Measurements from ENCODE around the gene SCARF2. TPM values are rescaled to one million over a fixed set of nuclear protein-coding genes. Genes with fewer than 3 reads are reported as not detected.

Gene SCARF2
- polyA plus RNA-seq, 2 of the 4 experiments (the other 2 are of a cell fraction): 0.35 to 0.66 TPM

DNA sequence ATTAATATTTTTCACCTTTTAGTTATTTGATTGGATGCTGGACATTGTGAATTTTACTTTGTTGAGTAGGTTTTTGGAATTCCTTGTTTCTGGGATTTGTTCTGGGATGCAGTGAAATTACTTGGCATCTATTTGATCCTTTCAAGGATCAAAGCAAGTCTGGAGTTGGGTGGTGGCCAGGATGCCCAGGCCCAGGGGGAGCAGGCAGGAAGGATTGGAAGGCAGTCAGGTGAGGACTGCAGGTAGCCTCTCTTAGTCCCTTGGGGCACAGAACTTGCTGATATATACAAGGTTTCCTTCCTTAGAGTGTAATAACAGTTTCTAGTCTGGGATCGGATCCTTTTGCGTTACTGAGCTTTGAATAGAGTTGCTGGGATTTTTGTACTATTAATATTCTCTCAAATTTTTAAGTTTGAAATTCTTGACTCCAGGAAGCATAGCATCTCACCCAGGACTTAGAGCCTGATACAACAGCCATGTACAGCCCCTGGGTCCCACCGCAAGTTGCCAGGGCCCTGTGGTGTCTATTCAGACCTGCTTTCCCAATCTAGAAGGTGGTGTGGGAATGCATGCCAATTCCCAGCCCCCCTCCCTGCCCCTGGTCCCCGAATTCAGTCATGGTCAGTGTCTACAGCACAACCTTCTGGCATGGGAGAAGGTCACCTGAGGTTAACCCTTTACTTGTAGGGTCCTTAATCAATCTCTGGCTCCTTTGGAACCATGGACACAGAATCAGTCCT lies 37.6 kb downstream of the SCARF2 start:
- Histone ChIP-seq H3K4me3 (no peak overlapping the region), H3K4me1 (peaks cover 4% of the 10 kb centered on the region; the same call in 2 of the 3 replicates), H3K4me2 (no peak overlapping the region), H3K27ac (no peak overlapping the region), H3K9me3 (no peaks in the 10 kb centered on the region)
- POLR2A ChIA-PET: no interaction called here
- TF ChIP-seq TP53 (CRISPR knock-in tag; IDR thresholded peaks at IDR 0.05) (no peak), KDM1A (IDR thresholded peaks at IDR 0.05; ENCODE audit: low read depth) (no peak), ZFP36 (IDR thresholded peaks at IDR 0.05; ENCODE audit: borderline replicate concordance, partially characterized antibody) (no peak), MYC (IDR thresholded peaks at IDR 0.05; ENCODE audit: borderline replicate concordance, low read length) (no peak), CBX2 (IDR thresholded peaks at IDR 0.05; ENCODE audit: borderline replicate concordance, low read depth) (no peak), HDAC2 (IDR thresholded peaks at IDR 0.05) (no peak), RCOR1 (IDR thresholded peaks at IDR 0.05; ENCODE audit: low read depth, low read length) (no peak), HMGXB4 (CRISPR knock-in tag; IDR thresholded peaks at IDR 0.05; ENCODE audit: borderline replicate concordance) (no peak), KDM5A (IDR thresholded peaks at IDR 0.05) (no peak), SMC3 (IDR thresholded peaks at IDR 0.05) (no peak), RFX5 (IDR thresholded peaks at IDR 0.05) (no peak), NR3C1 (IDR thresholded peaks at IDR 0.05) (no peak), JUNB (IDR thresholded peaks at IDR 0.05) (no peak), TFCP2L1 (CRISPR knock-in tag; IDR thresholded peaks at IDR 0.05) (no peak)
- CTCF ChIA-PET: no interaction called here
- FAIRE-seq (no peak), ATAC-seq (no peak), DNase-seq (ENCODE audit: low read depth in 1 of 2, low spot score in 1 of 2) (no peak)
- 73% methylated on average over 3 of the region's 4 CpGs for WGBS (ENCODE audit: missing lambda C conversion rate)

GRCh38 chr22:20398420-20398819 lies 39.2 kb downstream of the SCARF2 start:
- no peak for DNase-seq (ENCODE audit: low read depth in 1 of 2, low spot score in 1 of 2)
- TF ChIP-seq HDAC2 (IDR thresholded peaks at IDR 0.05) (no peak), EHMT2 (IDR thresholded peaks at IDR 0.05; ENCODE audit: low read depth) (no peak), USF2 (IDR thresholded peaks at IDR 0.05) (no peak), KDM5A (IDR thresholded peaks at IDR 0.05) (no peak), PHF8 (IDR thresholded peaks at IDR 0.05; ENCODE audit: borderline replicate concordance, low read depth) (no peak), SMC3 (IDR thresholded peaks at IDR 0.05) (no peak), NFE2L2 (conservative IDR thresholded peaks at IDR 0.05; ENCODE audit: low read length) (no peak)
- no peak overlapping the region for H3K4me3 ChIP-seq
- POLR2A ChIA-PET: no interaction called here
- no peak overlapping the region for H3K4me2 ChIP-seq
- ATAC-seq: no peak
- peaks cover 7% of the 10 kb centered on the region; the same call in 2 of the 3 replicates for H3K4me1 ChIP-seq
- H3K9me3 ChIP-seq: no peaks in the 10 kb centered on the region
- H3K27ac ChIP-seq: no peak overlapping the region
- CTCF ChIA-PET: no interaction called here
- 89% methylated on average over 5 of the region's 5 CpGs for WGBS (ENCODE audit: missing lambda C conversion rate)
- no peak for FAIRE-seq

GRCh38 chr22:20397498-20397897 lies 40.1 kb downstream of the SCARF2 start:
- TF ChIP-seq MAZ (IDR thresholded peaks at IDR 0.05; ENCODE audit: borderline replicate concordance, low read depth, low read length): no peak
- no peak for TF ChIP-seq EHF (CRISPR knock-in tag; IDR thresholded peaks at IDR 0.05)
- TF ChIP-seq, protein P1, sequence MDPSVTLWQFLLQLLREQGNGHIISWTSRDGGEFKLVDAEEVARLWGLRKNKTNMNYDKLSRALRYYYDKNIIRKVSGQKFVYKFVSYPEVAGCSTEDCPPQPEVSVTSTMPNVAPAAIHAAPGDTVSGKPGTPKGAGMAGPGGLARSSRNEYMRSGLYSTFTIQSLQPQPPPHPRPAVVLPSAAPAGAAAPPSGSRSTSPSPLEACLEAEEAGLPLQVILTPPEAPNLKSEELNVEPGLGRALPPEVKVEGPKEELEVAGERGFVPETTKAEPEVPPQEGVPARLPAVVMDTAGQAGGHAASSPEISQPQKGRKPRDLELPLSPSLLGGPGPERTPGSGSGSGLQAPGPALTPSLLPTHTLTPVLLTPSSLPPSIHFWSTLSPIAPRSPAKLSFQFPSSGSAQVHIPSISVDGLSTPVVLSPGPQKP (IDR thresholded peaks at IDR 0.05; ENCODE audit: low read depth, low read length): no peak
- TF ChIP-seq RNF2 (IDR thresholded peaks at IDR 0.05; ENCODE audit: borderline replicate concordance, low read depth): no peak
- TF ChIP-seq RFX5 (IDR thresholded peaks at IDR 0.05): no peak
- no peak for TF ChIP-seq FOSL2 (IDR thresholded peaks at IDR 0.05)
- TF ChIP-seq FOSL2 (CRISPR knock-in tag; IDR thresholded peaks at IDR 0.05): no peak
- no peak for TF ChIP-seq BCL3 (IDR thresholded peaks at IDR 0.05)
- TF ChIP-seq BHLHE40 (IDR thresholded peaks at IDR 0.05; ENCODE audit: low read depth, low read length): no peak
- no peak for TF ChIP-seq KDM1A (IDR thresholded peaks at IDR 0.05; ENCODE audit: low read depth)
- TF ChIP-seq TFCP2L1 (CRISPR knock-in tag; IDR thresholded peaks at IDR 0.05): no peak
- no peak for TF ChIP-seq PHF8 (IDR thresholded peaks at IDR 0.05; ENCODE audit: borderline replicate concordance, low read depth)
- TF ChIP-seq EHMT2 (IDR thresholded peaks at IDR 0.05; ENCODE audit: low read depth): no peak
- TF ChIP-seq CEBPB (IDR thresholded peaks at IDR 0.05): no peak
- TF ChIP-seq FOSB (CRISPR knock-in tag; IDR thresholded peaks at IDR 0.05): no peak
- TF ChIP-seq SMC3 (IDR thresholded peaks at IDR 0.05): no peak
- TF ChIP-seq RAD21 (conservative IDR thresholded peaks at IDR 0.05 in 1 of 2, IDR thresholded peaks at IDR 0.05 in 1 of 2): no peak
- no peak for TF ChIP-seq GATA3 (IDR thresholded peaks at IDR 0.05; ENCODE audit: borderline replicate concordance)
- TF ChIP-seq MYC (IDR thresholded peaks at IDR 0.05; ENCODE audit: borderline replicate concordance, low read length): no peak
- Histone ChIP-seq H3K4me1 (peaks cover 8% of the 10 kb centered on the region; the same call in 2 of the 3 replicates), H3K4me2 (no peak overlapping the region), H3K9me3 (no peaks in the 10 kb centered on the region), H3K27ac (no peak overlapping the region), H3K4me3 (no peak overlapping the region)
- 59% methylated on average over 2 of the region's 2 CpGs for WGBS (ENCODE audit: missing lambda C conversion rate)
- POLR2A ChIA-PET: no interaction called here
- ATAC-seq (no peak), DNase-seq (ENCODE audit: low read depth in 1 of 2, low spot score in 1 of 2) (no peak), FAIRE-seq (no peak)
- CTCF ChIA-PET: no interaction called here
